HUES6 (cell line): ENCODE data around the gene PUM2.
"Not testable (repeated sequence)": the region's sequence is repeated elsewhere in the genome, so short reads cannot be mapped to it uniquely, and the experiment has no call there.

Experiments
- H3K27ac ChIP-seq: 2 replicates; pipeline ENCODE4 v1.7.0; 2013; ENCODE audit warnings: low read depth, mild to moderate bottlenecking, low read length, inconsistent platforms
- H3K27me3 ChIP-seq: 2 replicates; pipeline ENCODE4 v1.6.1; 2013; ENCODE audit warnings: low read length; ENCODE audit not compliant: control insufficient read depth, insufficient read depth
- H3K36me3 ChIP-seq: 2 replicates; pipeline ENCODE4 v1.6.1; 2013; ENCODE audit warnings: low read length; ENCODE audit not compliant: control insufficient read depth, insufficient read depth
- H3K4me1 ChIP-seq: 2 replicates; pipeline ENCODE4 v1.6.1; 2013; ENCODE audit warnings: low read length; ENCODE audit not compliant: control insufficient read depth, insufficient read depth
- H3K4me3 ChIP-seq: 2 replicates; pipeline ENCODE4 v1.5.1; 2013; ENCODE audit warnings: low read depth, low read length
- H3K9ac ChIP-seq: one replicate; pipeline ENCODE4 v1.6.1; 2013; ENCODE audit warnings: mild to moderate bottlenecking, low read length
- H3K9me3 ChIP-seq: 2 replicates; pipeline ENCODE4 v1.6.1; 2013; ENCODE audit warnings: low read depth, low read length; ENCODE audit not compliant: control insufficient read depth, insufficient read depth

PUM2 gene

GRCh38 chr2:20247084-20247483 is 103.6 kb downstream of the PUM2 start:
- H3K27ac ChIP-seq: no peak overlapping the region
- H3K27me3 ChIP-seq: no peaks in the 10 kb centered on the region
- H3K9me3 ChIP-seq: no peaks in the 10 kb centered on the region
- no peak overlapping the region for H3K4me3 ChIP-seq
- peaks cover 7% of the 10 kb centered on the region; the same call in 1 of the 2 replicates for H3K4me1 ChIP-seq
- H3K9ac ChIP-seq: no peak overlapping the region
- H3K36me3 ChIP-seq: peaks cover 47% of the 10 kb centered on the region

- H3K9ac ChIP-seq, H3K27me3 ChIP-seq, H3K27ac ChIP-seq, H3K4me3 ChIP-seq, H3K4me1 ChIP-seq, H3K9me3 ChIP-seq: not testable (repeated sequence)
- H3K36me3 ChIP-seq: peaks cover 16% of the 10 kb centered on the region
Observed at GRCh38 chr2:20243637-20244036, 107.0 kb downstream of the PUM2 start.

DNA sequence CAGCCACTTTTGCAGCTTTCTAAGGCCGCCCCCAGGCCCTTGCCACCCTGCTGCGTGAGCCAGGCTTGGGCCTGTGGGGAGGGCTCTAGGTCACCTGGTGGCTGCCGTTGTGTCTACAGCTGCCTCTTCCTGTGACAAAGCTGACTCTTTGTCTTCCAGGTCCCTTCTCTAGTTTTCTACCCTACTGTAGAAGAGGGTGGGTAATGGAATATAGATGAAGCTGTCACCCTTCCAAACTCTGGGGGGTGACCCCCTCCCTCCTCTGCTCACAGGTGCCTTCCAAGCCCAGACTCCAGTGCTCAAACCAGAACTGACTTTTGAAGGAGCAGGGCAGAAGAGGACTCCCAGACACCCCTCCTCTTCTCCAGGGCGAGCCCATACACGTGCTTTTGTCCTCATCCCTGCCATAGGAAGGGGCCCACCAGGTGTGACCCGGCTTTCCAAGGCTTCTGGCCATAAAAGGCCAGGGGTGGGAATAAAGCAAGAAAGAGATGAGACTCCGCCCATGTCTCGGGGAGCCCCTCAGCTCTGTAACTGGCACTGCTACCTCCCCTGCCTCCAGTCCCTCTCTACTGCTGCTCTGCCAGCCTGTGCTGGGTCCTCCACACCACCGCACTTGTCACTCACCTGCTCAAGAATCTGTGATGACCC is 107.8 kb downstream of the PUM2 start:
- H3K4me1 ChIP-seq: peaks cover 7% of the 10 kb centered on the region; the same call in 1 of the 2 replicates
- H3K27me3 ChIP-seq: no peaks in the 10 kb centered on the region
- no peak overlapping the region for H3K27ac ChIP-seq
- H3K4me3 ChIP-seq: no peak overlapping the region
- H3K9me3 ChIP-seq: 0 out of 2 replicates have a peak, but pooled peaks cover 3% of the 10 kb centered on the region
- peaks cover 8% of the 10 kb centered on the region for H3K36me3 ChIP-seq
- no peak overlapping the region for H3K9ac ChIP-seq

GRCh38 chr2:20241973-20242726 is 108.5 kb downstream of the PUM2 start:
- Histone ChIP-seq H3K27me3 (no peaks in the 10 kb centered on the region), H3K4me3 (no peak overlapping the region), H3K9ac (no peak overlapping the region), H3K9me3 (0 out of 2 replicates have a peak, but pooled peaks cover 3% of the 10 kb centered on the region), H3K4me1 (peaks cover 7% of the 10 kb centered on the region; the same call in 1 of the 2 replicates), H3K36me3 (peaks cover under 1% of the 10 kb centered on the region; the same call in 1 of the 2 replicates), H3K27ac (no peak overlapping the region)

- H3K27ac ChIP-seq, H3K36me3 ChIP-seq, H3K27me3 ChIP-seq, H3K9me3 ChIP-seq, H3K4me3 ChIP-seq, H3K9ac ChIP-seq: not testable (repeated sequence)
- H3K4me1 ChIP-seq: peaks cover 13% of the 10 kb centered on the region; the same call in 1 of the 2 replicates
Observed at GRCh38 chr2:20240291-20240690, 110.4 kb downstream of the PUM2 start.

DNA sequence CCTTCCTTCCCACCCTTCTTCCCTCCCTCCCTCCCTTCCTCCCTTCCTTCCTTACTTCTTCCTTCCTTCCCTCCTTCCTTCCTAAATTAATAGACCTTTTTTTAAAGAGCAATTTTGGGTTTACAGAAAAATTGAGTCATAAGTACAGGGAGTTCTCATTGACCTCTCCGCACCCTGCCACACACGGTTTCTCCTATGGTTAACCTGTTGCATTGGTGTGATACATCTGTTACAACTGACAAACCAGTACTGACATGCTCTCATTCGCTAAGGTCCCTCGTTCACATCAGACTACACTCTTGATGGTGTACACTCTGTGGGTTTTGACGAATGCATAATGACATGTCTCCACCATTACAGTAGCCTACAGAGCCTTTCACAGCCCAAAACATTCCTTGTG is 114.1 kb downstream of the PUM2 start:
- Histone ChIP-seq H3K36me3 (no peaks in the 10 kb centered on the region), H3K27me3 (no peaks in the 10 kb centered on the region), H3K9ac (no peak overlapping the region), H3K4me3 (no peak overlapping the region), H3K4me1 (peaks cover 21% of the 10 kb centered on the region), H3K27ac (no peak overlapping the region), H3K9me3 (0 out of 2 replicates have a peak, but pooled peaks cover 3% of the 10 kb centered on the region)

DNA sequence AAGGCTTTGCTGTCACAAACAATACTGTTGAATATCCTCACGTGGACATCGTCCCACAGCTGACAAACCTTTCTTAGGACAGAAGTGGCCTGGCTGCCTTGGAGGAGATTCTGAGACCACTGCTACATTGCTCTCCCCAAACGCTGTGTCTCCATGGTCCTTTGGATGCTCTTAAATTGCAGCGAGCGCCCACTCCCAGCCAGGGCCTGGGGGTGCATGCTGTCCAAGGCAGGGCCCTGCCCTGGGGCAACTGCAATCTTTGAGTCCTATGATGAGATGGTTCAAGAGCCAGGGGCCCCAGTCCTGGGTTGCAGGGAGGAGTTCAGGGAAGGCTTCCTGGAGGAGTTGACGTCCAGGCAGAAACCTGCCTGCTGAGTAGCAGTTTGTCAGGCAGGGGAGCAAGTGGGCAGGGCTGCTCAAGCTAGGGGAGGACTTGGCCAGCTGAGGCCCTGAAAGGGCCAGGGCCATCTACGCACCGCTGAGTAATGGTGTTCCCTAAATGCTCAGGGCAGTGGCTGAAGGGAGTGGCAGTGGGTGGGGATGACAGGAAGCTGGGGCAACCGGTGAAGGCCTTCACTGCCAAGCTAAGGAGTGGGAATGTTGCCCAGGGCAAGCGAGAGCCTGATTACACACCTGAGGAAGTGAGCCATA is 114.9 kb downstream of the PUM2 start:
- no peak overlapping the region for H3K9ac ChIP-seq
- no peak overlapping the region for H3K4me3 ChIP-seq
- H3K4me1 ChIP-seq: peaks cover 26% of the 10 kb centered on the region
- H3K27me3 ChIP-seq: no peaks in the 10 kb centered on the region
- H3K27ac ChIP-seq: no peak overlapping the region
- 0 out of 2 replicates have a peak, but pooled peaks cover 3% of the 10 kb centered on the region for H3K9me3 ChIP-seq
- H3K36me3 ChIP-seq: no peaks in the 10 kb centered on the region

DNA sequence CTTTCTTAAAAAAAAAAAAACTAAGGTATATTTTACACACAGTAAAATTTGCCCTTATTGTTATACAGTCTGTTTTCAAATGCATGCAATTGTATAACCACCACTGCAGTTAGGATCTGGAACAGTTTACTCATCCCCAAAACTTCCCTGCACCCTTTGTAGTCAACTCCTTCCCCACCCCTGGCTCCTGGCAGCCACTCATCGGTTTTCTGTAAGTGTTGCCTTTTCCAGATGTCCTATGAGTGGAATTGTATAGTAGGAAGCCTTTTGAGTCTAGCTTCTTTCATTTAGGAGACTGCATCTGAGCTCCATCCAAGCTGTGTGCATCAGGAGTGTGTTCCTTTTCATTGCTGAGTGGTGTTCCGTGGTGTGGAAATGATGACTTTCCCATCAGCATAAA is 116.0 kb downstream of the PUM2 start:
- H3K27ac ChIP-seq, H3K4me3 ChIP-seq, H3K9me3 ChIP-seq, H3K9ac ChIP-seq, H3K36me3 ChIP-seq, H3K27me3 ChIP-seq: not testable (repeated sequence)
- peaks cover 26% of the 10 kb centered on the region for H3K4me1 ChIP-seq

- Histone ChIP-seq H3K4me1 (peaks cover 26% of the 10 kb centered on the region), H3K27ac (no peak overlapping the region), H3K27me3 (no peaks in the 10 kb centered on the region), H3K4me3 (no peak overlapping the region), H3K36me3 (no peaks in the 10 kb centered on the region), H3K9ac (no peak overlapping the region), H3K9me3 (no peaks in the 10 kb centered on the region)
Observed at GRCh38 chr2:20232837-20233207, 117.8 kb downstream of the PUM2 start.

DNA sequence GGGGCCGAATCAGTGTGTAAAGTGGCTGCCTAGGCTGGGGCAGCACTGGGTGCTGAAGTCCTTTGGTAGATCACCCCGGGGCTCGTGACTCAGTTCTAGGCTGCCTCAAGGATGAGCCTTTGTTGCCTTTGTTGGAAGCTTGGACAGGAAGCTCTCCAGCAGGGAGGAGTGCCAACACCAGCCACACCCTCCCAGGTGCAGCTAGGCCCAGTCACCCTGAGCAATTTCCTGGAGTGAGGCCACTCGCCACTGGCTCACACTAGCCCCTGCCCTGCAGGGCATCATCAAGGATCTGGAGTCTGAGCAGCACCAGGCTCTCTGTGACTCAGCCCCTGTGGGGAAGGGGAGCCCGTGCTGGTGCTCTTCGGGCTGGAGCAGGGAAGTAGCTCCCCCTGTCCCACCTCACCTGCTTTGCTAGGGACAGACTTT is 119.0 kb downstream of the PUM2 start:
- Histone ChIP-seq H3K4me3 (no peak overlapping the region), H3K27ac (no peak overlapping the region)

GRCh38 chr2:20231159-20231558 is 119.5 kb downstream of the PUM2 start:
- H3K9me3 ChIP-seq: no peaks in the 10 kb centered on the region
- H3K4me3 ChIP-seq: no peak overlapping the region
- H3K9ac ChIP-seq: no peak overlapping the region
- no peaks in the 10 kb centered on the region for H3K36me3 ChIP-seq
- peaks cover 28% of the 10 kb centered on the region for H3K4me1 ChIP-seq
- H3K27ac ChIP-seq: no peak overlapping the region; the same call in 1 of the 2 replicates
- H3K27me3 ChIP-seq: peaks cover 2% of the 10 kb centered on the region; the same call in 1 of the 2 replicates

More for the DNA sequence above, 119.0 kb downstream of the PUM2 start:
- peaks cover 26% of the 10 kb centered on the region for H3K4me1 ChIP-seq
- no peaks in the 10 kb centered on the region for H3K27me3 ChIP-seq
- no peak overlapping the region for H3K9ac ChIP-seq
- H3K36me3 ChIP-seq: no peaks in the 10 kb centered on the region
- no peaks in the 10 kb centered on the region for H3K9me3 ChIP-seq
